ENCODE results near the gene TMEM120A.
"Not testable (repeated sequence)": the region's sequence is repeated elsewhere in the genome, so short reads cannot be mapped to it uniquely, and the experiment has no call there.

The TMEM120A gene

GRCh38 chr7:76020031-76020714, 25.8 kb upstream of the TMEM120A start:
- H3K4me3 ChIP-seq (replicated peaks; ENCODE audit: low read depth, low read length): no peak overlapping the region
- DNase-seq (ENCODE audit: extremely low read depth, low read depth): peak; percentile 30
- TF ChIP-seq, protein P1, sequence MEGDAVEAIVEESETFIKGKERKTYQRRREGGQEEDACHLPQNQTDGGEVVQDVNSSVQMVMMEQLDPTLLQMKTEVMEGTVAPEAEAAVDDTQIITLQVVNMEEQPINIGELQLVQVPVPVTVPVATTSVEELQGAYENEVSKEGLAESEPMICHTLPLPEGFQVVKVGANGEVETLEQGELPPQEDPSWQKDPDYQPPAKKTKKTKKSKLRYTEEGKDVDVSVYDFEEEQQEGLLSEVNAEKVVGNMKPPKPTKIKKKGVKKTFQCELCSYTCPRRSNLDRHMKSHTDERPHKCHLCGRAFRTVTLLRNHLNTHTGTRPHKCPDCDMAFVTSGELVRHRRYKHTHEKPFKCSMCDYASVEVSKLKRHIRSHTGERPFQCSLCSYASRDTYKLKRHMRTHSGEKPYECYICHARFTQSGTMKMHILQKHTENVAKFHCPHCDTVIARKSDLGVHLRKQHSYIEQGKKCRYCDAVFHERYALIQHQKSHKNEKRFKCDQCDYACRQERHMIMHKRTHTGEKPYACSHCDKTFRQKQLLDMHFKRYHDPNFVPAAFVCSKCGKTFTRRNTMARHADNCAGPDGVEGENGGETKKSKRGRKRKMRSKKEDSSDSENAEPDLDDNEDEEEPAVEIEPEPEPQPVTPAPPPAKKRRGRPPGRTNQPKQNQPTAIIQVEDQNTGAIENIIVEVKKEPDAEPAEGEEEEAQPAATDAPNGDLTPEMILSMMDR (IDR thresholded peaks at IDR 0.05; ENCODE audit: low read depth, low read length, missing control alignments): peak; percentile 94

DNA sequence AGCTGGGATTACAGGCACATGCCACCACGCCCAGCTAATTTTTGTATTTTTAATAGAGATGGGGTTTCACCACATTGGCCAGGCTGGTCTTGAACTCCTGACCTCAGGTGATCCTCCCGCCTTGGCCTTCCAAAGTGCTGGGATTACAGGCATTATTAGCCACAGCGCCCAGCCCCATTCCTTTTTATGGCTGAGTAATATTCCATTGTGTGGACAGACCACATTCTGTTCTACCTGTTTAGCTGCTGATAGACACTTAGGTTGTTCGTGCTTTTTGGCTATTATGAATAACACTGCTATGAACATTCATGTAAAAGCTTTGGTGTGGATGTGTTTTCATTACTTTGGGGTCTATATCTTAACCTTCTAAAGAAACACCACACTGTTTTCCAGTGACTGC, 24.1 kb upstream of the TMEM120A start:
- not testable (repeated sequence) for H3K4me3 ChIP-seq (replicated peaks; ENCODE audit: low read depth, low read length); DNase-seq (ENCODE audit: extremely low read depth, low read depth)

DNA sequence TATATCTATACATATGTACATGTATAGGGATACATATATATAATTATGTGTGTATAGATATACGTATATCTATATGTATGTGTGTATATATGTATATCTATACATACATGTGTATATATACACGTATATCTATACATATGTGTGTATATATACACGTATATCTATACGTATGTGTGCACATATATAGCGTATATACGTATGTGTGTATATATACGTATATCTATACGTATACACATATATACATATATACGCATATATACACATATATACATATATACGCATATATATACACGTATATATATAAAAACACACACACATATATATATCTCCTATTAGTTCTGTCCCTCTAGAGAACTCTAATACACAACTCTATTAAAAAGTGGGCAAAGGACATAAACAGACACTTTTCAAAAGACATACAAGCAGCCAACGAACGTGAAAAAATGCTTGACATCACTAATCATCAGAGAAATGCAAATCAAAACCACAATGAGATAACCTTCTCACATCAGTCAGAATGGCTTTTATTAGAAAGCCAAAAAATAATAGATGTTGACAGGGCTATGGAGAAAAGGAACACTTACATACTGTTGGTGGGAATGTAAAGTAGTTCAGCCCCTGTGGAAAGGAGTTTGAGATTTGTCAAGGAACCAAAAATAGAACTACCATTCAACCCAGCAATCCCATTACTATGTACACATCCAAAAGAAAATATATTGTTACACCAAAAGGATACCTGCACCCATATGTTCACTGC, 22.0 kb upstream of the TMEM120A start:
- TF ChIP-seq, protein P1 (IDR thresholded peaks at IDR 0.05; ENCODE audit: low read depth, low read length, missing control alignments): no peak
- no peak overlapping the region for H3K4me3 ChIP-seq (replicated peaks; ENCODE audit: low read depth, low read length)
- DNase-seq (ENCODE audit: extremely low read depth, low read depth): no peak

GRCh38 chr7:76011442-76011861, 17.1 kb upstream of the TMEM120A start:
- TF ChIP-seq, protein P1 (IDR thresholded peaks at IDR 0.05; ENCODE audit: low read depth, low read length, missing control alignments): no peak
- no peak overlapping the region for H3K4me3 ChIP-seq (replicated peaks; ENCODE audit: low read depth, low read length)
- DNase-seq (ENCODE audit: extremely low read depth, low read depth): peak; percentile 41

- H3K4me3 ChIP-seq (replicated peaks; ENCODE audit: low read depth, low read length): no peak overlapping the region
- no peak for DNase-seq (ENCODE audit: extremely low read depth, low read depth)
- TF ChIP-seq, protein P1 (IDR thresholded peaks at IDR 0.05; ENCODE audit: low read depth, low read length, missing control alignments): no peak
These were observed 15.5 kb upstream of the TMEM120A start for GRCh38 chr7:76009672-76010600.

- H3K4me3 ChIP-seq (replicated peaks; ENCODE audit: low read depth, low read length): no peak overlapping the region
- DNase-seq (ENCODE audit: extremely low read depth, low read depth): no peak
- TF ChIP-seq, protein P1 (IDR thresholded peaks at IDR 0.05; ENCODE audit: low read depth, low read length, missing control alignments): no peak
These were observed 13.8 kb upstream of the TMEM120A start for GRCh38 chr7:76008156-76008687.

- H3K4me3 ChIP-seq (replicated peaks; ENCODE audit: low read depth, low read length); DNase-seq (ENCODE audit: extremely low read depth, low read depth): not testable (repeated sequence)
These were observed 10.6 kb upstream of the TMEM120A start for GRCh38 chr7:76005004-76005403.
